Muscle of leg (tissue), 11 donors: ENCODE data around the gene CLCA1. TPM values are rescaled to one million over a fixed set of nuclear protein-coding genes. Genes with fewer than 3 reads are reported as not detected.
"Not testable (repeated sequence)": the region's sequence is repeated elsewhere in the genome, so short reads cannot be mapped to it uniquely, and the experiment has no call there.

Experiments used
- DNase-seq: peaks from one replicate; pipeline ENCODE4 v3.0.0; 2013
- H3K27ac ChIP-seq: one replicate; pipeline ENCODE4 v1.5.1; 2013; ENCODE audit warnings: mild to moderate bottlenecking, low read length, control low read depth
- H3K27me3 ChIP-seq: one replicate; pipeline ENCODE4 v1.6.1; 2013; ENCODE audit warnings: low read length; ENCODE audit not compliant: control insufficient read depth, insufficient read depth
- H3K36me3 ChIP-seq: one replicate; pipeline ENCODE4 v1.6.1; 2013; ENCODE audit warnings: low read length; ENCODE audit not compliant: control insufficient read depth, insufficient read depth
- H3K4me1 ChIP-seq: one replicate; pipeline ENCODE4 v1.6.1; 2013; ENCODE audit warnings: low read length; ENCODE audit not compliant: control insufficient read depth, insufficient read depth
- H3K4me3 ChIP-seq: one replicate; pipeline ENCODE4 v1.5.1; 2013; ENCODE audit warnings: low read length, control low read depth
- H3K9me3 ChIP-seq: replicated peaks from 2 replicates; pipeline ENCODE4 v1.6.1; 2013; ENCODE audit warnings: low read depth, low read length; ENCODE audit not compliant: control insufficient read depth
- WGBS: methylation state at CpG from one replicate; pipeline ENCODE4 v1.1.5; 2013; ENCODE audit warnings: missing lambda C conversion rate; ENCODE audit not compliant: insufficient coverage; 5-methylcytosine and 5-hydroxymethylcytosine counted together
- polyA plus RNA-seq, 8 donors: library from polyadenylated mRNA; unstranded; fragments of 120-200 nt; gene quantifications; one replicate each; pipeline versions ENCODE4 v1.2.1 to v1.2.3, GENCODE V29; 2013; ENCODE audit warnings: inconsistent platforms in 1 of 8, low replicate concordance in 1 of 8; ENCODE audit not compliant: insufficient read length in 8 of 8, insufficient read depth in 1 of 8
- total RNA-seq: library from RNA; stranded (reverse); fragments of 120-200 nt; gene quantifications from one replicate; pipeline ENCODE4 v1.2.4, GENCODE V29; 2013

CLCA1 gene
- total and polyA plus RNA-seq, 9 donors = 0.19 to 48.7 (median 0.73) TPM; not detected in 4

- H3K9me3 ChIP-seq, H3K36me3 ChIP-seq, H3K27me3 ChIP-seq, H3K4me1 ChIP-seq, H3K27ac ChIP-seq, H3K4me3 ChIP-seq: not testable (repeated sequence)
- peak; percentile 46 for DNase-seq
- WGBS = 35% methylated on average over 13 of the region's 16 CpGs
Measured at GRCh38 chr1:86502125-86502646, 33.5 kb downstream of the CLCA1 start.

GRCh38 chr1:86502721-86503405, 34.1 kb downstream of the CLCA1 start:
- no peaks in the 10 kb centered on the region for H3K36me3 ChIP-seq
- no peaks in the 10 kb centered on the region for H3K4me1 ChIP-seq
- H3K4me3 ChIP-seq = no peak overlapping the region
- no peaks in the 10 kb centered on the region for H3K9me3 ChIP-seq
- DNase-seq = no peak
- H3K27me3 ChIP-seq = peaks cover 4% of the 10 kb centered on the region
- H3K27ac ChIP-seq = no peak overlapping the region
- 38% methylated on average over 3 of the region's 18 CpGs for WGBS

GRCh38 chr1:86503406-86504136, 34.8 kb downstream of the CLCA1 start:
- H3K9me3 ChIP-seq = no peaks in the 10 kb centered on the region
- no peak overlapping the region for H3K27ac ChIP-seq
- no peaks in the 10 kb centered on the region for H3K36me3 ChIP-seq
- no peaks in the 10 kb centered on the region for H3K4me1 ChIP-seq
- peaks cover 3% of the 10 kb centered on the region for H3K27me3 ChIP-seq
- WGBS = 29% methylated on average over 10 of the region's 18 CpGs
- no peak for DNase-seq
- no peak overlapping the region for H3K4me3 ChIP-seq

- H3K4me3 ChIP-seq = no peak overlapping the region
- WGBS = 72% methylated on average over 7 of the region's 9 CpGs
- no peaks in the 10 kb centered on the region for H3K4me1 ChIP-seq
- no peak overlapping the region for H3K27ac ChIP-seq
- DNase-seq = no peak
- no peaks in the 10 kb centered on the region for H3K9me3 ChIP-seq
- H3K36me3 ChIP-seq = no peaks in the 10 kb centered on the region
- peaks cover 2% of the 10 kb centered on the region for H3K27me3 ChIP-seq
Measured at GRCh38 chr1:86504137-86504479, 35.4 kb downstream of the CLCA1 start.

- Histone ChIP-seq H3K27ac (no peak overlapping the region), H3K36me3 (no peaks in the 10 kb centered on the region), H3K9me3 (no peaks in the 10 kb centered on the region), H3K27me3 (peaks cover 2% of the 10 kb centered on the region), H3K4me1 (no peaks in the 10 kb centered on the region), H3K4me3 (no peak overlapping the region)
- DNase-seq = no peak
- 64% methylated on average over 5 of the region's 9 CpGs for WGBS
Measured at GRCh38 chr1:86504895-86505563, 36.3 kb downstream of the CLCA1 start.

- no peak overlapping the region for H3K4me3 ChIP-seq
- DNase-seq = no peak
- H3K36me3 ChIP-seq = no peaks in the 10 kb centered on the region
- no peak overlapping the region for H3K27ac ChIP-seq
- WGBS = 55% methylated on average over 2 of the region's 4 CpGs
- H3K4me1 ChIP-seq = no peaks in the 10 kb centered on the region
- H3K27me3 ChIP-seq = peaks cover 2% of the 10 kb centered on the region
- H3K9me3 ChIP-seq = no peaks in the 10 kb centered on the region
Measured at GRCh38 chr1:86505564-86505902, 36.8 kb downstream of the CLCA1 start.

GRCh38 chr1:86507935-86508582, 39.3 kb downstream of the CLCA1 start:
- 49% methylated on average over 9 of the region's 13 CpGs for WGBS
- H3K4me1 ChIP-seq = no peaks in the 10 kb centered on the region

GRCh38 chr1:86508583-86508969, 39.8 kb downstream of the CLCA1 start:
- Histone ChIP-seq H3K27me3 (no peaks in the 10 kb centered on the region), H3K9me3 (no peaks in the 10 kb centered on the region), H3K27ac (no peak overlapping the region), H3K36me3 (no peaks in the 10 kb centered on the region), H3K4me3 (no peak overlapping the region), H3K4me1 (no peaks in the 10 kb centered on the region)
- WGBS = no CpG with 5 or more reads among the region's 2 CpGs
- no peak for DNase-seq

More at GRCh38 chr1:86507935-86508582, 39.3 kb downstream of the CLCA1 start:
- Histone ChIP-seq H3K4me3 (no peak overlapping the region), H3K9me3 (no peaks in the 10 kb centered on the region), H3K27ac (no peak overlapping the region), H3K27me3 (peaks cover under 1% of the 10 kb centered on the region), H3K36me3 (no peaks in the 10 kb centered on the region)
- DNase-seq = peak; percentile 51

GRCh38 chr1:86515597-86515996, 46.9 kb downstream of the CLCA1 start:
- Histone ChIP-seq H3K4me3 (no peak overlapping the region), H3K27ac (no peak overlapping the region), H3K27me3 (no peaks in the 10 kb centered on the region), H3K36me3 (no peaks in the 10 kb centered on the region), H3K9me3 (no peaks in the 10 kb centered on the region), H3K4me1 (no peaks in the 10 kb centered on the region)
- no peak for DNase-seq
- 20% methylated on average over 1 of the region's 2 CpGs for WGBS

- no peak overlapping the region for H3K27ac ChIP-seq
- H3K9me3 ChIP-seq = no peaks in the 10 kb centered on the region
- H3K4me1 ChIP-seq = no peaks in the 10 kb centered on the region
- no peak for DNase-seq
- WGBS = no CpG with 5 or more reads among the region's 1 CpG
- H3K36me3 ChIP-seq = no peaks in the 10 kb centered on the region
- no peak overlapping the region for H3K4me3 ChIP-seq
- H3K27me3 ChIP-seq = no peaks in the 10 kb centered on the region
Measured at GRCh38 chr1:86516335-86516734, 47.6 kb downstream of the CLCA1 start.
